ENCODE results near the gene DNAJB8. TPM values are rescaled to one million over a fixed set of nuclear protein-coding genes. Genes with fewer than 3 reads are reported as not detected.

Gene DNAJB8
- total RNA-seq, 4 donors from 2014 or later, result not detected

- Histone ChIP-seq H3K27me3 (peaks cover 3 to 14% (median 6%) of the 10 kb centered on the region in 3 donors), H3K4me3 (no peak overlapping the region), H3K36me3 (no peaks in the 10 kb centered on the region), H3K27ac (no peak overlapping the region), H3K9me3 (no peaks in the 10 kb centered on the region), H3K4me1 (no peaks in the 10 kb centered on the region)
- no peak for DNase-seq
- TF ChIP-seq POLR2A (IDR thresholded peaks at IDR 0.05) (no peak), CTCF (IDR thresholded peaks at IDR 0.05 in 4 of 5, conservative IDR thresholded peaks at IDR 0.05 in 1 of 5) (no peak)
- in situ Hi-C loops (cut with MboI; ENCODE audit: low sequenced_read_pairs in 4 of 4), result loop anchor here in 1 of 4 donors (25.0 kb wide), 1 partner anchor 388 kb away; no protein-coding TSS in a partner anchor
- no peak for ATAC-seq
- intact Hi-C loops (cut with DNase I; ENCODE audit: low total_unique reads), result no loop called here
These were observed 8.7 kb upstream of the DNAJB8 start for GRCh38 chr3:128475355-128475754.

GRCh38 chr3:128473737-128474136, 7.0 kb upstream of the DNAJB8 start:
- in situ Hi-C loops (cut with MboI; ENCODE audit: low sequenced_read_pairs in 4 of 4) (no loop called here), intact Hi-C loops (cut with DNase I; ENCODE audit: low total_unique reads) (no loop called here)
- Histone ChIP-seq H3K36me3 (no peaks in the 10 kb centered on the region), H3K27ac (no peak overlapping the region), H3K27me3 (peaks cover 0 to 7% (median 3%) of the 10 kb centered on the region in 3 donors), H3K4me1 (no peaks in the 10 kb centered on the region), H3K4me3 (no peak overlapping the region), H3K9me3 (no peaks in the 10 kb centered on the region)
- ATAC-seq (no peak), DNase-seq (no peak)
- no peak for TF ChIP-seq POLR2A (IDR thresholded peaks at IDR 0.05)
- no peak for TF ChIP-seq CTCF (IDR thresholded peaks at IDR 0.05 in 4 of 5, conservative IDR thresholded peaks at IDR 0.05 in 1 of 5)

GRCh38 chr3:128473180-128473519, 6.5 kb upstream of the DNAJB8 start:
- in situ Hi-C loops (cut with MboI; ENCODE audit: low sequenced_read_pairs in 4 of 4), result no loop called here
- H3K27me3 ChIP-seq, result peaks cover 0 to 6% (median 3%) of the 10 kb centered on the region in 3 donors
- TF ChIP-seq POLR2A (IDR thresholded peaks at IDR 0.05) (no peak), CTCF (IDR thresholded peaks at IDR 0.05 in 4 of 5, conservative IDR thresholded peaks at IDR 0.05 in 1 of 5) (no peak)
- ATAC-seq (no peak), DNase-seq (no peak)
- H3K4me1 ChIP-seq, result no peaks in the 10 kb centered on the region
- H3K9me3 ChIP-seq, result no peaks in the 10 kb centered on the region
- intact Hi-C loops (cut with DNase I; ENCODE audit: low total_unique reads), result no loop called here
- H3K27ac ChIP-seq, result no peak overlapping the region
- no peak overlapping the region for H3K4me3 ChIP-seq
- no peaks in the 10 kb centered on the region for H3K36me3 ChIP-seq

- no peaks in the 10 kb centered on the region for H3K9me3 ChIP-seq
- H3K36me3 ChIP-seq, result no peaks in the 10 kb centered on the region
- no peak overlapping the region for H3K27ac ChIP-seq
- intact Hi-C loops (cut with DNase I; ENCODE audit: low total_unique reads) (no loop called here), in situ Hi-C loops (cut with MboI; ENCODE audit: low sequenced_read_pairs in 4 of 4) (no loop called here)
- TF ChIP-seq CTCF (IDR thresholded peaks at IDR 0.05 in 4 of 5, conservative IDR thresholded peaks at IDR 0.05 in 1 of 5) (no peak), POLR2A (IDR thresholded peaks at IDR 0.05) (no peak)
- peaks cover 0 to 3% (median 0%) of the 10 kb centered on the region in 3 donors for H3K27me3 ChIP-seq
- no peak for DNase-seq
- no peaks in the 10 kb centered on the region for H3K4me1 ChIP-seq
- no peak for ATAC-seq
- no peak overlapping the region for H3K4me3 ChIP-seq
These were observed 5.9 kb upstream of the DNAJB8 start for GRCh38 chr3:128472449-128473179.
